Measurements from ENCODE around the gene R3HDM2. TPM values are rescaled to one million over a fixed set of nuclear protein-coding genes. Genes with fewer than 3 reads are reported as not detected.
"Not testable (repeated sequence)": the region's sequence is repeated elsewhere in the genome, so short reads cannot be mapped to it uniquely, and the experiment has no call there.

The R3HDM2 gene
- total RNA-seq, 2 experiments from 2014 or later: 42.2 to 51.4 TPM

DNA sequence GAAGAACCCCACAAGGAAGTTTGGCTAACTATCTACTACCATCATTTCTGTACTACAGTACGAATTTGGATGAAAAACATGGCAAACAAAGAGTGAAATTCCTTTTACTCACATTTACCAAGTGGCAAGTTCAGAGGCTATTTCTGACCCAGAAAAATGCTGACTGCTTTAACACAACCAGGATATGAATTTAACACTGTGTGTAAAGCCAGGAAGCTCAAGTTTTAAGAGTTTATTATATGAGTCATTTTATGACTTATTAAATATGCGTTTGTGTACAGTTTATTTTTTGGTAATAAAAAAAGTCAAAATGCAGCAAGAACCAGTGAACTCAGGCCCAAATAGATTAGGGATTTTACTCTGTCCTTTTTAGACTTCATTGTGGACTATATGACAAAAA lies 121.4 kb downstream of the R3HDM2 start:
- DNase-seq: no peak
- no peak overlapping the region for H3K27ac Mint-ChIP-seq
- peaks cover 21% of the 10 kb centered on the region for H3K36me3 Mint-ChIP-seq
- H3K27me3 Mint-ChIP-seq: no peaks in the 10 kb centered on the region
- intact Hi-C loops (cut with micrococcal nuclease): loop anchor here (2.0 kb wide), 1 partner anchor 143 kb away; no protein-coding TSS in a partner anchor
- no peak overlapping the region for H3K4me3 Mint-ChIP-seq
- POLR2A ChIA-PET: no interaction called here
- no peaks in the 10 kb centered on the region for H3K9me3 Mint-ChIP-seq
- peaks cover 8% of the 10 kb centered on the region for H3K4me1 Mint-ChIP-seq (ENCODE audit: low read depth)
- CTCF ChIA-PET: interaction anchor here (0.8 to 8.9 kb wide), 4 partner anchors 13 to 152 kb away, joined by 3 to 158 read pairs (median 18); partner anchors contain the start of genes GLI1 and INHBE

DNA sequence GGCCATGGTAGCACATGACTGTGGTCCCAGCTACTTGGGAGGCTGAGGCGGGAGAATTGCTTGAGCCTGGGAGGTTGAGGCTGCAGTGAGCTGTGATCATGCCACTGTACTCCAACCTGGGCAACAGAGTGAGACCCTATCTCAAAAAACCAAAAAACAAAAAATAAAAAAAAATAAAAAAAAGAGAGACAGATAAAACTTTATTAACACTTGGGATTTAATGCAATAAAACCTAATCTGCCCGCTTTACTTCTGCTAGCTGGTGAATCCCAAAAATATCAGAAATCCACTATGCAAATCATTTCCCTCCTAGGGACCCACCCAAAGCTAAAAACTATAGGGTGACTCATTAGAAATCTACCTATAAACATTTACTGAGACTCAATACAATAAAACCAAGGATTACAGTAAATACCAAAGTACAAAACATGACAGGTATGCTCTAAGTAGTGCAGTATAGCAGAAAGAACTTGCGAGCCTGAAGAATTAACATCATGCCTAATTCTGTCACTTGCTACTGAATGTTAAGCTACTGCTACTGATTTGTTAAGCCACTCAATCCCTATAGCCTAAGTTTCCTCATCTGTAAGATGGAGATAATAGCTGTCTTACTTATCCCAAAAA lies 129.8 kb downstream of the R3HDM2 start:
- H3K4me1 Mint-ChIP-seq (ENCODE audit: low read depth): no peaks in the 10 kb centered on the region
- H3K27me3 Mint-ChIP-seq: no peaks in the 10 kb centered on the region
- CTCF ChIA-PET: interaction anchor here (0.6 to 2.3 kb wide), 4 partner anchors 35 to 161 kb away, joined by 3 to 9 read pairs (median 4); no protein-coding TSS in a partner anchor
- no peak overlapping the region for H3K27ac Mint-ChIP-seq
- no peaks in the 10 kb centered on the region for H3K9me3 Mint-ChIP-seq
- no peak for DNase-seq
- H3K36me3 Mint-ChIP-seq: peaks cover 24% of the 10 kb centered on the region
- POLR2A ChIA-PET: no interaction called here
- H3K4me3 Mint-ChIP-seq: no peak overlapping the region
- intact Hi-C loops (cut with micrococcal nuclease): no loop called here

DNA sequence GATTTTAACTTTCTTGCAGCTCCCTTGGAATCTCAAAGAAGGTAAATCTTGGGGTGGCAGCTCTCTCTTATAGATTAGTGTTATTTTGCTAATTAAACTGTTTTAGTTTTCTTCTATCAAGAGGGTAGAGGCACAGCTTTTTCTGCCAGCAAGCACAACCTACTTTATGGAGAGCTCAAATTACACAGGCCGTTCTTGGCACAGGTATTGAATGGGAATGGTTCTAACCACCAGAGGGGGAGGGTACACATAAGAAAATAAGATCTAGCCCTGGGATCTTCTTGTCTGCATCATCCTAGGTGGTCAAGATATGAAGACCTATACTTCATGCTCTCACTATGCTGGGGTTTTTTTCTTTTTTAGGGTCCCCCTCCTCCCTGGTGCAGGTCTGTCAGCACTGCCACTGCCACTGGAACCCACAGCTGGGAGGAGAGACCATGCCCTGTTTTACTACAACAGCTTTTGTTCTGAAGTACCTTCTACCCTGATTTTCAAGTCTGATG lies 131.3 kb downstream of the R3HDM2 start:
- H3K4me1 Mint-ChIP-seq (ENCODE audit: low read depth): no peaks in the 10 kb centered on the region
- ChIA-PET CTCF (interaction anchor here (1.2 to 2.3 kb wide), 2 partner anchors 56 to 154 kb away, joined by 4 to 9 read pairs; no protein-coding TSS in a partner anchor), POLR2A (no interaction called here)
- H3K9me3 Mint-ChIP-seq: no peaks in the 10 kb centered on the region
- intact Hi-C loops (cut with micrococcal nuclease): no loop called here
- no peaks in the 10 kb centered on the region for H3K27me3 Mint-ChIP-seq
- no peak for DNase-seq
- no peak overlapping the region for H3K27ac Mint-ChIP-seq
- H3K36me3 Mint-ChIP-seq: peaks cover 21% of the 10 kb centered on the region
- no peak overlapping the region for H3K4me3 Mint-ChIP-seq

DNA sequence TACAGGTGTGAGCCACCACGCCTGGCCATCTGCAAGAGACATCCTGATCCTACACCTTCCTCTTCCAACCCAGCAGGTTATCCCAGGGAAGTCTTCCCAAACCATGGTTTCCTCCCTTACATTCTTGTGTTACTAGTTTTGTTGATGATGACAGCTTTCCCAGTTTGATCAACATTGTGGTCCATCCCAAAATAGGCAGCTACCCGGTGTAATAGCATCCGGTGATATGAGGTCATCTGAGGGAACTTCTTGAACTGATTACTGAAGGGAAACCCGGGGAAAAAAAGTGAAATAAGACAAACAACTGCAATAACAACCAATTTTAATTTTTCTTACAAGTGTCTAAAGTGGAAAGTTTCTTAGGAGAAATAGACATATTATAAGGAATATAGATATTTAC lies 134.6 kb downstream of the R3HDM2 start:
- Mint-ChIP-seq H3K27me3 (no peaks in the 10 kb centered on the region), H3K4me3 (no peak overlapping the region), H3K27ac (no peak overlapping the region), H3K36me3 (peaks cover 26% of the 10 kb centered on the region), H3K9me3 (no peaks in the 10 kb centered on the region), H3K4me1 (ENCODE audit: low read depth) (no peaks in the 10 kb centered on the region)
- DNase-seq: no peak
- intact Hi-C loops (cut with micrococcal nuclease): no loop called here
- ChIA-PET CTCF (no interaction called here), POLR2A (no interaction called here)

DNA sequence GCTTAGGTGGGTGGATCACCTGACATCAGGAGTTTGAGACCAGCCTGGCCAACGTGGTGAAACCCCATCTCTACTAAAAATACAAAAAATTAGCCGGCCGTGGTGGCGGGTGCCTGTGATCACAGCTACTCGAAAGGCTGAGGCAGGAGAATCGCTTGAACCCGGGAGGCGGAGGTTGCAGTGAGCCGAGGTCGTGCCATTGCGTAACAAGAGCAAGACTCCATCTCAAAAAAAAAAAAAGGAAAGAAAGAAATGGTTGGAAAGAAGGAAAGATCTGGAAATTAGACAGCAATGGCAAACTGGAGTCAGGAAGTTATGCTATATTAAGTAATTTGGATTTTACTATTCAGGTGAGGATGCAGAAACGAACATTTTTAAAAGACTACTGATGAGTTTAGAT lies 148.8 kb downstream of the R3HDM2 start:
- H3K27ac Mint-ChIP-seq; H3K27me3 Mint-ChIP-seq; H3K9me3 Mint-ChIP-seq; intact Hi-C loops (cut with micrococcal nuclease); POLR2A ChIA-PET; H3K4me3 Mint-ChIP-seq; DNase-seq: not testable (repeated sequence)
- CTCF ChIA-PET: interaction anchor here (1.2 to 1.7 kb wide), 2 partner anchors 43 to 173 kb away, joined by 3 to 5 read pairs; partner anchors contain the start of gene INHBE
- Mint-ChIP-seq H3K36me3 (peaks cover 28% of the 10 kb centered on the region), H3K4me1 (ENCODE audit: low read depth) (peaks cover 14% of the 10 kb centered on the region)

DNA sequence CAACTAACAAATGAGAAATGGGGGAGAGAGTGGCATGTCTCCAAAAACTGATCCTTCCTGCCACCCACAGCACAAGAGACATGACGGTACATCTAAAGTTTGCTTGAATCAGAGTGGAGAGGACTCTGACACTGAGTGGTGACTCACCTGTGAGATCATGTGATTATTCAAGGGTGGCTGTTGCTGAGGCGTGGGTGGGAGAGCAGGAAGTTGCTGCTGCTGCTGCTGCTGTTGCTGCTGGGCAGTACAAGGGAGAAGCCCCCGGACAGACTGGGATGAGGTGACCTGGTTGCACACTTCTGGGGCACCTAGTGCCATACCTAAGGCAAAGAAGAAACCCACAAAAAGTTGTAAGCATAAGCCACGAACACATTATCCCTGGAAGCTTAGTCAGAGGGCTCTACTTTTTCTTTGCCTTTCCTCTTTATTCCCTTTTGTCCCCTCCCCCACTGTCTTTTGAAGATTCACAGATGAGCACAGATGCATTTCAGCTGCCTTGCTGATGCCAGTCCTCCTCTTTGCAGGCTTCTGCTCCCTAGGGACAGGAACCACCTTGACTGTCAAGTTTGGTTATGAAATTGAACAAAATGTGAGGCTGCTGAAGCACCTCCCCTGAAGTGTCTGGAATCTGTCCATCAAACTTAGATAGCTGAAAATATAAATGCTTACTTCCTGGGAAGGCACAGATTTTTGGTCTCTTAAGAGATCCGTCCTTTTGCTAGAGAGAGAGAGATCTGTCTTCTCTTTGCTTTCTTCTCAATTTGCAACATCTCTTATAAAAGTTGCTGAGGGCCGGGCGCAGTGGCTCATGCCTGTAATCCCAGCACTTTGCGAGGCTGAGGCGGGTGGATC lies 150.4 kb downstream of the R3HDM2 start:
- H3K4me1 Mint-ChIP-seq (ENCODE audit: low read depth): peaks cover 16% of the 10 kb centered on the region
- peak overlapping the region; percentile 71 for H3K4me3 Mint-ChIP-seq
- CTCF ChIA-PET: interaction anchor here (1.0 to 1.4 kb wide), 3 partner anchors 36 to 175 kb away, joined by 3 to 5 read pairs (median 3); partner anchors contain the start of gene INHBE
- intact Hi-C loops (cut with micrococcal nuclease): loop anchor here (1.0 to 2.0 kb wide), 3 partner anchors 18 to 182 kb away; partner anchors contain the start of gene R3HDM2
- H3K27ac Mint-ChIP-seq: peak overlapping the region; percentile 96
- H3K36me3 Mint-ChIP-seq: peaks cover 30% of the 10 kb centered on the region
- H3K27me3 Mint-ChIP-seq: no peaks in the 10 kb centered on the region
- no peaks in the 10 kb centered on the region for H3K9me3 Mint-ChIP-seq
- POLR2A ChIA-PET: interaction anchor here (0.6 kb wide), 1 partner anchor 104 kb away, joined by 3 read pairs; no protein-coding TSS in a partner anchor
- peak; percentile 89 for DNase-seq

DNA sequence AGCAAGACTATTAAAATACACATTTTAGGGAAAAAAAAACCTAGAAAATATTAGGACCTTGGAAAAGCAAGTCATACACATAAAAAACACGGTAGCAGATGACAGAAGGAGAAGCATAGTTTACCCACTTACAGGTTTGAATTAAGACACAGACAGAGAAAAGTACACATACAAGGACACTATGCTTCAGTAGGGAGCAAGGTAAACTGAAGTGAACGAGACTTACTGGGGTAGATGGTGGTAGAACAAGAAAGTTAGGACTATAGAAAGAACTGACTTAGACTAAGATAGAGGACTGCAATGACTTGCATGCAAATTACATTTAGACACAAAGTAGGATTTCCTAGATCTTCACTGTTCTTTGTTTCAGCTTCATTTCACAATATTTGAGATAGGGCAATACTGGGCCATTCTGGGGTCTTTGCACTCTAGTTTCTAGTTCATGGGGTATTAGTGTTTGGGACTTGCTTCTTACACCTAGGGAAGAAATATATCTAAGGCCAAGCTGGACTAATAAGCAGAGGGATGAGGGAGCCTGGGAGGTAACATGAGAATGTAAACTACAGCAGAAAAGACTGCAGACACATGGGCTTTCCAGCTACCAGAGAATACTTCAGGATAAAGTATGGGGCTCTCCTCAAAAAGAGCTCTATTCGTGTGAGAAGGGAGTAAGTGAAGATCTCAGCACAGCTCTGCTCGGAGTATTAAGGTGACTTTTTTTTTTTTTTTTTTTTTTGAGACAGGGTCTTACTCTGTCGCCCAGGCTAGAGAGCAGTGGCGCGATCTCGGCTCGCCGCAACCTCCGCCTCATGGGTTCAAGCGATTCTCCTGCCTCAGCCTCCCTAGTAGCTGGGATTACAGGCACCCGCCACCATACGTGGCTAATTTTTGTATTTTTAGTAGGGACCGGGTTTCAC lies 152.1 kb downstream of the R3HDM2 start:
- Mint-ChIP-seq H3K9me3 (no peaks in the 10 kb centered on the region), H3K4me1 (ENCODE audit: low read depth) (peaks cover 18% of the 10 kb centered on the region), H3K36me3 (peaks cover 39% of the 10 kb centered on the region), H3K27ac (peak overlapping the region; percentile 59), H3K27me3 (no peaks in the 10 kb centered on the region), H3K4me3 (no peak overlapping the region)
- CTCF ChIA-PET: interaction anchor here (0.8 to 2.0 kb wide), 5 partner anchors 35 to 213 kb away, joined by 3 to 12 read pairs (median 4); partner anchors contain the start of gene INHBE
- intact Hi-C loops (cut with micrococcal nuclease): no loop called here
- POLR2A ChIA-PET: no interaction called here
- no peak for DNase-seq

DNA sequence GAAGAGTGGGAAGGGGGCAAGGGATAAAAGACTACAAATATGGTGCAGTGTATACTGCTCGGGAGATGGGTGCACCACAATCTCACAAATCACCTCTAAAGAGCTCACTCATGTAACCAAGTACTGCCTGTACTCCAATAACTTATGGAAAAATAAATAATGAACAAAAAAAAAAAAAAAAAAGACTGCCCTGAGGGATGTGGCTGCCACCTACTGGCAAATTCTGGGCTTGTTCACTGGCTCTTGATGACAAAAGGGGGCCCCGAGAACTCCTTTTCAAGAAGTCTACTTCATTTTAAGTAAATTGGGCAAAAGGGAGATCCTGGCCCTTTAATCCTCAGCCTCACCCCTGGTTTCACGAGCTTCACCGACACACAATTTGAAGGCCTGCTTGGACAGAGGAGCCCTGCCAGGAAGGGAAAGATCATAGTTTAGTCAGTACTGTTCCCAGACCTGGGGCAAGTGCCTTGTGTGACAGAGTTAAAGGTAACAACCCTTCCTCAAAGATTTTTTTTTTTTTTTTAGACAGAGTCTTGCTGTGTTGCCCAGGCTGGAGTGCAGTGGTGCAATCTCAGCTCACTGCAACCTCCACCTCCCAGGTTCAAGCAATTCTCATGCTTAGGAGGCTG lies 153.8 kb downstream of the R3HDM2 start:
- POLR2A ChIA-PET: interaction anchor here (0.7 kb wide), 1 partner anchor 26 kb away, joined by 3 read pairs; no protein-coding TSS in a partner anchor
- intact Hi-C loops (cut with micrococcal nuclease): no loop called here
- peaks cover 34% of the 10 kb centered on the region for H3K36me3 Mint-ChIP-seq

DNA sequence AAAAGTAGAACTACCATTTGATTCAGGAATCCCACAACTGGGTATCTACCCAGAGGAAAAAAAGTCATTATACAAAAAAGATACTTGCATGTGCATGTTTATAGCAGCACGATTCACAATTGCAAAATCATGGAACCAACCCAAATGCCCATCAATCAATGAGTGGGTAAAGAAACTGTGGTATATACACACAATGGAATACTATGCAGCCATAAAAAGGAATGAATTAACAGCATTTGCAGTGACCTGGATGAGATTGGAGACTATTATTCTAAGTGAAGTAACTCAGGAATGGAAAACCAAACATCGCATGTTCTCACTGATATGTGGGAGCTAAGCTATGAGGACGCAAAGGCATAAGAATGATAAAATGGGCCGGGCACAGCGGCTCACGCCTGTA lies 154.6 kb downstream of the R3HDM2 start:
- H3K9me3 Mint-ChIP-seq; DNase-seq; intact Hi-C loops (cut with micrococcal nuclease); H3K27me3 Mint-ChIP-seq; H3K27ac Mint-ChIP-seq; POLR2A ChIA-PET; H3K4me3 Mint-ChIP-seq: not testable (repeated sequence)
- CTCF ChIA-PET: interaction anchor here (0.8 to 2.0 kb wide), 4 partner anchors 9 to 33 kb away, joined by 3 to 12 read pairs (median 5); no protein-coding TSS in a partner anchor
- peaks cover 18% of the 10 kb centered on the region for H3K4me1 Mint-ChIP-seq (ENCODE audit: low read depth)
- H3K36me3 Mint-ChIP-seq: peaks cover 32% of the 10 kb centered on the region

More for the DNA sequence above, 153.8 kb downstream of the R3HDM2 start:
- H3K4me1 Mint-ChIP-seq (ENCODE audit: low read depth): peaks cover 18% of the 10 kb centered on the region
- H3K27me3 Mint-ChIP-seq: no peaks in the 10 kb centered on the region
- H3K9me3 Mint-ChIP-seq: no peaks in the 10 kb centered on the region
- H3K27ac Mint-ChIP-seq: no peak overlapping the region
- peak; percentile 35 for DNase-seq
- no peak overlapping the region for H3K4me3 Mint-ChIP-seq
- CTCF ChIA-PET: interaction anchor here (0.6 to 2.0 kb wide), 11 partner anchors 9 to 182 kb away, joined by 3 to 12 read pairs (median 3); partner anchors contain the start of gene INHBE

DNA sequence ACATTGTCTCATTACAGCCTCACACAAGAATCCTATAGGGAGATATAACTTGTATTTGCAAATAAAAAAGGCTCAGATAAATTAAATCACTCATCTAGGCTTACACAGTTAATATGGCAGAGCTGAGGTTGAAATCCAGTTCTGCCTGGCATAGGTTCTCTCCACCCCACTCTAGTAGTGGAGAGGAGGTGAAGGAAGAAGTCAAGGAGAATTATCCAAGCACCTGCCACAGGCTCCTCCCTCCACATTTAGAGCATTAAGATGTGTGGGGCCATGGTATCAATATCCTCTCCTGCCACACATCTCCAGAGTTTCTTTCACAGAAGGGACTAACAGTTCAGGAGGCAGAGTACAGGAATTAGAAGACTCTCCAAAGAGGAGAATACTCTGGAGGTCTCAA lies 157.3 kb downstream of the R3HDM2 start:
- ChIA-PET CTCF (interaction anchor here (1.5 to 1.7 kb wide), 2 partner anchors 31 to 60 kb away, joined by 3 to 4 read pairs; no protein-coding TSS in a partner anchor), POLR2A (no interaction called here)
- no peaks in the 10 kb centered on the region for H3K27me3 Mint-ChIP-seq
- intact Hi-C loops (cut with micrococcal nuclease): no loop called here
- DNase-seq: no peak
- H3K27ac Mint-ChIP-seq: no peak overlapping the region
- peaks cover 25% of the 10 kb centered on the region for H3K36me3 Mint-ChIP-seq
- H3K4me1 Mint-ChIP-seq (ENCODE audit: low read depth): peaks cover 9% of the 10 kb centered on the region
- no peaks in the 10 kb centered on the region for H3K9me3 Mint-ChIP-seq
- H3K4me3 Mint-ChIP-seq: no peak overlapping the region
